HG03442 (cell line): ENCODE data around the gene SGCE.

Experiments
- ATAC-seq: cut with Tn5 transposase; IDR thresholded peaks from one replicate; pipeline ENCODE4 v1.9.1; 2021; ENCODE audit warnings: mild to moderate bottlenecking, moderate library complexity; ENCODE audit not compliant: unreplicated experiment

The SGCE gene

DNA sequence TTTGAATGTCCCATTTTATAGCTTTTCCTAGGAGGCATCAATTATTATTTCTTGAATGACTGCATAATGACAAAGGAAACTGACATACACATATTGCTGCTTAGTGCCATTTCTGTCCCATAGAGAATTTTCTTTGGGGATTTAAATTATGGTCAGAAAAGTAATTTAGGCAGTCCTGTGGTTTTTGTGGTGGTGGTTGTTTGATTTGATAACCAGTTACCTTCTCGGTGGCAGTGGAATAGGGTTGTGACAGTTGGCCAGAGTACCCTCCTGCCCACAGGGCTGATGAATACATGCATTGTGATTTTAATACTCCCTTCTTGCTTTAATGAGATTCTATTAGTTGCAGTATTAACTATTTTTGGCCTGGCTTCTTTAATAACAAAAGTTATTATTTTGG lies 6.6 kb upstream of the SGCE start:
- no peak for ATAC-seq

DNA sequence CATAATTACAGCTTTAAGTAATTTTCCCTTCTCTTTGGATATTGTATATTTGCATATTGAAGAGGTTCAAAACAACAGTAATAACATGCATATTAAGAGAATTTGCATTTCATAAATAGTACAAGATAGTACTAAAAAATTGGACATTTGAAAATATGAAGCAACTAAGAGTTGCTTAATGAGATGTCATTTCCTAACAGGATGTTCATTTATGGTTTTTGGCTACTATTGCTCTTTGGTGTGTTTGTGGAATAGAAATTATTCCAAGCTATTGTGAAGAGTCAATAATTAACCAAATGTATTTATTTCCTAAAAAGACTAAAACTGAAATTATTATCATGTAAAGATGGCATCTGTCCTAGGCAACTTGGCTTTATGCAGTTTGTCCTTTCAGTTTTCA lies 4.1 kb upstream of the SGCE start:
- no peak for ATAC-seq

DNA sequence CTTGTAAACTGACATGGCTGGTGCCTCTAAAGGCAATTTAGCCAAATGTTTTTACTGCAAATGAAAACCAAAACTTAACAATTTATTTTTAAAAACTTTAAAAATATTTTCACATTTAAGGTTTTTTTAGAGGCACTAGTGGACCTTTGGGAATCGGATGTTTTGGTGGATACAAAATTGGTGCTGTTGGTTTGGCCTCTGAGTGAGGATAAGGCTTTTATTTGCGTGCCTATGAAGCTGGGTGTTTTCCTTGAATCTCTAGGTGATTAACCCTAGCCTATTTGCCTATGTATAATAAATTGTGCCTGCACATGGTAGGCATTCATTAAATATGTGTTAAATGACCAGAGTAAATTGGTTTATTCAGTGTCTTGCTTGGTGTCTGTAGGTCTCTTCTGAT lies 2.9 kb upstream of the SGCE start:
- ATAC-seq, result no peak

DNA sequence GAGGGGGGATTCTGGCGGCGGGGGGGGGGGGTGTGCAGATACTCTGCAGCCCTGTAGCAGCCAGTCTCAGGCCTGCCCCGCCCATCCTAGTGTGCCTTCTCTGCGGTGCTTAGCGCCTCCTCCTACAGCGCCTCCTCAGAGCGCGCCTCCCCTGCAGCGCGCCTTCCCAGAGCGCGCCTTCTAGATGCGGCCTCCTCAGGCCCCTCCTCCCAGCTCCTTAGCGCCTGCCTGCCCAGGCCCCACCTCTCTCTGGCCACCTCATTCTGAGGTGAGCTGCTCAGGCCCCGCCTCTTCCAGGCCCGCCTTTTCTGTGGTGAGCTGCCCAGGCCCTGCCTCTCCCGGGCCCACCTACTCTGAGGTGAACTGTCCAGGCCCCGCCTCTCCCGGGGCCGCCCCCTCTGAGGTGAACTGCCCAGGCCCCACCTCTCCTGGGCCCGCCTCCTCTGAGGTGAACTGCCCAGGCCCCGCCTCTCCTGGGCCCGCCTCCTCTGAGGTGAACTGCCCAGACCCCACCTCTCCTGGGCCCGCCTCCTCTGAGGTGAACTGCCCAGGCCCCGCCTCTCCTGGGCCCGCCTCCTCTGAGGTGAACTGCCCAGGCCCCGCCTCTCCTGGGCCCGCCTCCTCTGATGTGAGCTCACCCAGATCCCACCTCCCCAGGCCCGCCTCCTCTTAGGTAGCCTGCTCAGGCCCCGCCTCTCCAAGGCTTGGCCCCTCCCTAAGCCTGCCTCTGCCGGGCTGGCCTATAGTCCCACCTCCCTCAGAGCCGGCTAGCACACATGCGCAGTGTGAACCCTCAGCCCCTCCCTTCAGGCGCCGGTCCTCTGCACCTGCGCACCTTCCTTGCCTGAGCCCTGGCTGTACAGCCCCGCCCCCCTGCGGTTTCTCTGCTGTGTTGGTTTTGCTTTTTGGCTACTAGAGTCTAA lies 2.1 kb upstream of the SGCE start:
- peak; percentile 81 for ATAC-seq

DNA sequence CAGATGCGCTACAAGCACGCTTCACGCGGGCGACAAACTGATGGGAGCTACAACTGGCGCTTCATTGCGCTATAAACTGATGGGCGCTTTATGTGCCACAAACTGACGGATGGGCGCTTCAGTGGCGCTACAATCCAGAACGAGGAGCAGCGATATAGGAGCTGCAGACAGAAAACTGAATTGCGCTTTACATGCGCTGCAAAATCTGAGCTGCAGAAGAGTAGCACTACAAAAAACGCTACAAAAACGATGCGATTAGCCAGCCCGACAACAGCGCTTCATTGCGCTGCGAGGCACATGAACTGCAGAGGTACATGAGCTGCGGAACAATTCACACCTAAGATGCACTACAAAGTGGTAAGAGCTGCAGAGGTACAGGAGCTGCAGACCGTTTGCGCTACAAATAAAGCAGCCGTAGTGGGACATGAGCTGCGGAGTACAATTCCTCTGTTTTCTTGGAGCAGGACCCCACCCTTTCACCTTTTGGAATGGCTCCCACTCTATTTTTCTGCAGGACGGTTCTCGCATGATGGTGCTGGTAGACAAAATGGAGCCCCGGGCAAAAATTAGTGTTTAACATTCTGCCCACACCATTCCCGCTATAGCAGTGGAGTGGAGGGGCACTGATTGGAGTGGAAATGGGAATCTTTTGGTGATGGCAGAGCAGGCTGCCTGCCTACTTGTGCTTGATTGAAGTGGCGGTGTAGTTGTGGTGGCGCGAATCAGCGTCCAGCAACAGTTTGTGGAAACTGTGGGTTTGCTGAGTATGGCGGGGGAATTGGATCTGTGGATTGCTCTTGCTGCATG lies 1.2 kb upstream of the SGCE start:
- ATAC-seq, result no peak

DNA sequence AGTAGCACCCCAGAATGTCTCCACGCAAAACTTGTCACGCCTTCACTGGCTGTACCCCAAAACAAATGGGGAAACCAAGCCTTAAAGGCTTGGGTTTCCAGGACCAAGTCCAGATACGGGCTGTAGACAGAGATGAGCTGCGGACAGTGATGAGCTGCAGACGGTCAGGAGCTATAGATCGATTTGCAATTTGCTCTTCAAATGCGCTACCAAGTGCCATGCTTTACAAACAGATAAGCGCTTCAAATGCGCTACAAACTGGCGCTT lies 658 bp upstream of the SGCE start:
- no peak for ATAC-seq

DNA sequence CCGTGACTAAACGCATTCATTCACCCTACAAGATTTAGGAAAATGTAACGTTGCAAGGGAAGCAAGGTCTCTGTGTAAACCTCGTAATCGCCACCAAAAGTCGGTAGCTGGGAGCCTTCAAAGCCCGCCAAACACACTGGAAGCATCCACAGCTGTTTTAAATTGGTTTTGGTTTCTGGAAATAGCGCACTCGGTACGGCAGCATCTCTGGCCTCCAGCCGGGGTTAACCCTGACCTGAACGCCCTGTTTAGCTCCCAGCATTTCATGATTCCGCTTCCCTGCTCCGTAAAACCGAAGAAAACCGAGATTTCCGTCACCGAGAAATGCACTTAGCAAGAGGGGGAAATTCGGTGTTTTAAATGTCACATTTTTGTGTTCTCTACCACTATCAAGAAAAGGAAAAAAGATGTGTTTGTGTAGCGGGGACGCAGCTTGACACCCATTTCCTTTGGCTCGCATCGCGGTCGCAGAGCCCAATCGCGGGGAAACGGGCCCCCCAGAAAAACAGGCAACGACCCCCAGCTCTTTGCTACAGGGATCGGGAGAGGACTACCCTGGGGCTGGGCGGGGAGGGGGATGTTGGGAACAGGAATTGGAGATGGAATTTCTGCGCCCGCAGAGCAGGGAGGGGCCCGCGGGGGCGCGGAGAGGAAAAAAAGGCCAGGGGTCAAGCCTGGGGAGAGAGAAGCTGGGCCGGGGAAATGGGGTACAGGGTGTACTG lies 646 bp downstream of the SGCE start:
- no peak for ATAC-seq

DNA sequence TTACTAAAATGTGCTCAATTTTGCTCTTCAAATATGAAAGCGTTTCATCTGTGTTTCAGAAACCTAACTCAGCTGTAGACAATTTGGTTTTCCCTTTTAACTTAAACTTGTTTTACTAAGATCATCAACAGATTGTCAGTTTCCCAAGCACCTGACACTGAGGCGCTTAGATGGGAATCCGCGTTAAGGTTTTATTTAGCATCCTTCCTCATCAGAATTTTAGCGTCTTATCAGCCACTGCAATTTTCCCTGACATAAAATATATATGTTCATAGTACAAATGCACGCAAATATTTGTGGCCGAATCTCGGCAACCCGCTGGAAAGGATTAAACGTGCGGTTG lies 1.2 kb downstream of the SGCE start:
- no peak for ATAC-seq

DNA sequence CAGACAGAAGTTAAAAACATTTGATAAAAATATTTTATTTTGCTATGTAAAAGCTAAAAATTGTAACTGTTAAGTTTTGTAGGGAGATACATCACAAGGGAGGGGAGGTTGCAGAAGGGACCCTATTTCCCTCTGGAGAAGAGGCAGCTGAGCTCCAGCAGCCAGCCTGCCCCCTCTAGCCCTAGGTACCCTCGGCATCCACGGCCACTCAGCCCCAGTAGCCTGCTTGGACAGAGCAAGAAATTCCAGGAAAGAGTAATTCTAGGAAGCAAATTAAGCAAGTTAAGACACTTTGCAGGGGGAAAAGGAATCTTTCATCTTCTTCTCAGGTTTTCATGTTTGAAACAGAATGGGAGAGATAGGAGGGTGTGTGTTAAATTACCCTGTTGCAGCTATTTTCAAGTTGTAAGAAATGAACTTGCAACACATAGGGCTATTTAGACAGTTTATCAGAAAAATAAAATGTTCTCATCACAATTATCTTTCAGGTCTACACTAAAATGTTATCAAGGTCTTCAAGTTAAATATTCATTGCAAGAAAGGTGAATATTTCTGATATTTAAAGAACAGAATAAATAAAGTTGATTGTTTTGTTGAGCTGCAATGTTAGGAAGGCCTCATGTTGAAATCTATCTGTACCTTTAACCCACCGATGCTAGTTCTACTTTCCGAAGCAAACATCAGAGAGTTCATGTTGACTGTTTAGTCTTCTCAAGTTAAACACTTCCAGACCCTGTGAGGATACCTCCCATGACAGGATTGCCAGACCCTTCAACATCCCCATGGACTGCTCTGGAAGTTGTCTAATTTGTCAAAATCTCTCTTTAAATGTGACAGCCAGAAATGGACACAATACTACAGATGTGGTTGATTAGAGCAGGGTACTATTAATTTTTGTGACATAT lies 5.5 kb downstream of the SGCE start:
- no peak for ATAC-seq

DNA sequence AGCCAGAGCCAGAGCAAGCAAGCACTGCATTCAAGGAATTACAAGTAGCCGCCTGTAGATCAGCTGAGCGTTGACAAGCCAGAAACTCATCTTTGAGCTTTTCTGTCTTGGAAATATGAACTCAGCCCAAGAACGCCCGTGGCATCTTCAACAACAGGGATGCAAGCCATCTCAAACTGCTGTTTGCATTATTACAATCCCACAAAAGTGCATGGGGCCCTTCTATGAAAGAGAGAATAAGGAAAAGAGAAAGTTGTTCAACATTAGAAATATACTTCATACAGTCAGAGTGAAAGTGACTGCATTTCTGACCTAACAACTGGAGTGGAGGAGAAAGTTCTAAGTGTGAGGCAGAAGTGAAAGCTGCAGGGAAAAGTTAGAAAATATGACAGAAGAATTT lies 6.5 kb downstream of the SGCE start:
- ATAC-seq, result peak; percentile 98

DNA sequence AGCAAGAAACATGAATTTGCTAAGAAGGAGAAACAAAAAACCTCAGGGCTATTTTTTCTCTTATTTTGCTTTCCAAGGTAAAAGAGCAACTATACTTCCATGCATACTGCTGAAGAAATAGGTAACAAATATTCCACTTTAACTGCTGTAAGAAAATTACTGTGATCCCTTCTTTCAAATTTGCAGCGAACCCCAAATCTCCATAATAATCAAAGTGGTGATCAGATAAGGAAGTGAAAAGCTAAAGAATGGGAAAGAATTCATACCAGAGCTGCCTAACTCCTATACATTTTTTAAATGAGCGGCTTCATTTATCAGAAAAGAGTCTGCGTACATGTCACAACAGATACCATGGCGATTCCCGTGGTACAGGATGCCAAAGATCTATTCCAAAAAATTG lies 7.2 kb downstream of the SGCE start:
- no peak for ATAC-seq

DNA sequence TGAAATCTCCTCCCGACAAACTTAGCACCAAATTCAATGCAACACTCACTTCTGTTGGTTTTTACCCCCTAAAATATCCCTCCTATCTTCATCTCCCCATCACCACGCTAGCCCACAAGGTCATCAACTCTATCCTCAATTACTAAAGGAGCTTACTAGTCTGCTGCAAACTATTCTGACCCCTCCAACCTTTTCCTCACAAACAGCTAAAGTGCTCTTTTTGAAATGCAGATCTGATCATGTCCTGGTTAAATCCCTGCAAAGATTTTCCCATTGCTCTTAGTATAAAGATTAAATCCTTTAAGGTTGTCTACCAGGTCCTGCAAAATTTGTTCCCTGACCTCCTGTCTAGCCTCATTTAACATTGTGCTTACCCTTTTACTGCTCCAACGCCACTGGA lies 8.6 kb downstream of the SGCE start:
- no peak for ATAC-seq

DNA sequence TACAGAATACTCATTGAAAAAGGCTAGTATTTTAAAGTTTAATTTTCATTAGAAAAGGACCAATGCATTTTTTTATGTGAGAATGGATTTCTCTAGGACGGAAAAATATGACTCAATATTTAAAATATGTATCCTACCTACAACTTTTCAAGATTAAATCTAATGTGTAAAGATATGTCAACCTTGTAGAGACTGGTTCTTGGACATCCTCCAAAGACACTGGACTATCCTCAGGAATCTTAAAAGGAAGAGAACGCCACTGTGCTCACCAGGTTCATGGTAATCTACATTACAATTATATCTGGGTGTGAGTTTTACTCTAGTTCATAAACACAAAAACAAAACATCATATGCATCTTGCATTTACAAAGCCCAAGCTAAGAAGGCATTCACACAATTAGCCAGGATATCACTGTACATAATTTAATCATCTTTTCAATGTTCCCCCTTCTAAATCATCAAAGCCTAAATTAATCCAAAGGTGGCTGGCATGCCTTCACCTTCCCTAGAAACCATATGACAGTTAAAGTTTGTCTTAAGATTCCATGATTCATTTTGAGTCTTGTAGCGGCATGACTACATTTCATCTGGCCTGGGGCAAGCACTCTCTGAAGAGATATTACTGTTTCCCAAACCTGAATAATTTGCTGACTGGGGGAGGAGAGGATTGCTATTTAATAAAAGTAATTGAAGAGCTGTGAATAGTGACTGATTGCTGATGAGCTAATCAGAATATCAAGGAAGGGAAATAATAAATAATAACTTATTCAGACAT lies 12.0 kb downstream of the SGCE start:
- no peak for ATAC-seq

DNA sequence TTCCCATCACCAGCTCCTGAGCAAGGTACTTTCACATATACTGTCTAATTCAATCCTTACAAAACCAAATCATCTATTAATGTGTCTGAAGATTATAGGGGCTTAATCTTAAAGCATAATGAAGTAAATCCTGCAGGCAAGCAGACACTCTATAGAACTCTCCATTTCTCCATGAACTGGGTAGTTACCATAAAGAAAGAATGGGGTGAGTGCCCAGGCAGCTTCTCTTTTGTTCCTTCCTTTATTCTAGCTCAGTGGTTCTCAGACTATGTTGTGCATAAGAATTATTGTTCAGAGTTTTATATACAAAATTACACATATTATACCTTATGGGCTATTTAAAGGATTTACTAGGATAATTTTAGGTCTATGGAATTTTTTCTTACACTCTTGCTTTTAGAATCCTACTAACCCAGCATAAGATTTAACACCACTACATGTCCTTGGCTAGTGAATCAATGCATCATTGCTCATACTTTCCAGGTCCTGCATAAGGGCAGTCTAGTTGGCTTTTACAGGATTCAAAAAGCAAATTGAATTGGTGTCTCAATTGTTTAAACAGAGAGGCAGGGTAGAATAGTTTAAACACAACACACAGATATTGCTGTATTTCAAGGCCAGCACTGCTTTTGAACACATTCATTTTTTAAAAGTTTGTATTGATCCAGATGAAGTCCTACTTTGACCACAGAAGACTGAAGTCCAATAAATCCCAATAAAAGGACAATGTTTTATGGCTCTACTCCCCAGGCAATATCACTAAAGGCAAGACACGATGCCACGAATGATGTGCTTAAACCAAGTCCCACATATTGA lies 12.9 kb downstream of the SGCE start:
- ATAC-seq, result no peak

DNA sequence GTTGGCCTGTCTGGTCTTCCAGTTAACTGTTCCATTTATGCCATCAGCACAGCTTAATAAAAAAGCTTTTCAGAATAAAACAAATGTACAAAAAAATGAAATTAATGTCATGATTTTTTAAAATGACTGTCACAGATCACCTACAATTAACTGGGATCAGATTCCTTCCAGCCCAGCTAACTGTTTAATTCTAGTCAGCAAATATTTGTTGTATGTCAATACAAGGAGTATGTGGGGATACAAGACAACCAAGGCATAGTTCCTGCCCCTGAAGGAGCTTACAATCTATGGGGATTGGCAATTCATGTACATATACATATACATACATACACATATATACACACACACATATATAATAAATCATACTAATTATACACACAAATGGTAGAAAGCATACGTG lies 16.5 kb downstream of the SGCE start:
- no peak for ATAC-seq

DNA sequence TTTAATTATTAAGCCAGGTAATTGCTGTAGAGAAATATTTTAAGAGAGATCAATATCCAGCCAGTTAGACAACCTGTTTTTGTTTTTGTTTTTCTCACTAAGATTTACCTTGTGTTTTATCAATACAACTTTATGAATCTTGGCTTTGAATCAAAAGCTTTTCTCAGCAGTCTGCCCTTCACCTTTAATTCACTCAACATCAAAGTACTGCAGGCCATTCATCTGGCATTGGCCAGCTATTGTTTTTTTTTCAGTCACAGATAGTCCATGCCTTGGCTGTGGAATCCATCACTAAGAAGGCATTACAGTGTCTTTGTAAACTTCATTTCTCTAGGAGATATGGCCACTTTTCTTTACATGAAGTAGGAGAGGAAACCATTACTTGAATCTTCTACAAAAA lies 20.2 kb downstream of the SGCE start:
- ATAC-seq, result no peak

DNA sequence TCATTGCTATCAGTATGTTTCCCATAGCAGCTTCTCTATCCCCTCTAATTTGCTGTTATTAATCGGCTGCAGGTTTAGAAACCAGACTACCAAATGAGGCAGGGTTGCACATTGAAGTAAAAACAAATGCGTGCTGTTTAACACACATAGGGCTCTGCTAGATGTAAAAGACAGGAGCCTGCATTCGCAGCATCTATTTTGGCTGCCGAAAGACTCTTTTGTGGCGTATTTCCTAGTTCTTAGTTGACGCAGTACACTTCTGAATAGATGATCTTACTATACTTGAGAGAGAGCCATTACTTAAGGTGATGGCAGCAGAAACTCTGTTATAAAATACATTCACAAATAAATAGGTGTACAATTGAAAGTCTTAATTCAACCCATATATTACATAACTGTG lies 21.4 kb downstream of the SGCE start:
- no peak for ATAC-seq

DNA sequence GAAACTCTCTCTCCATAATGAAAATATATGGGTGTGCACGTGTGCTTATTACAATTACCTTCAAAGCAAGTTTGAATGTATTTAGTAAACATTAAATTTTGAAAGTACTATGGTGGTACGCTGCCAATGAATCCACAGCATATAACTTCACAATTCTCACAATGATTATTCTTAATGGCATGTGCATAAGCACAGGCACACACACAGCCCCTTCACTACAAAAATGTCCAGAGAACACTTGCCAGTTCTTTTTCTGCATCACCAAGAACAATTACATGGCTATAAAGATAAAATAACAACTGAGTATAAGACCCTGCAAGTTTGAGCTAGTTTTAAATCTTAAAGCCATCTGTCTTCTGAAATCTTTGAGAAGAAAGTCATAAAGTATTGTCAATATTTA lies 22.2 kb downstream of the SGCE start:
- no peak for ATAC-seq

DNA sequence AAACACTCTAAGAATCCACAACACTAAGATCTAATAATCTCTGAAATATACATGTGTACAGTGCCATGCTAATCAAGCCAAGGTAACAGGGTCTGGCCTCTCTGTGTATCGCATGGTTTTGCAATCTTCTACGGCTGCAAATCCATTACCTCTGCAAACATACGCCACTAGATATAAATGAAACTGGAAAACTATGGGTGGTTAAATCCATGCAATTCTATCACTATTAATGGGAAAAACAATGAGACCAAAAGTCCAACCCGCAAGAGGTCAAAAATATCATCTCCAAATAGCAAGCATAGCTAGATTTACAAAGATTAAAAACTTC lies 23.0 kb downstream of the SGCE start:
- no peak for ATAC-seq
